Measurements from ENCODE around the gene GNB1L.

Gene GNB1L

DNA sequence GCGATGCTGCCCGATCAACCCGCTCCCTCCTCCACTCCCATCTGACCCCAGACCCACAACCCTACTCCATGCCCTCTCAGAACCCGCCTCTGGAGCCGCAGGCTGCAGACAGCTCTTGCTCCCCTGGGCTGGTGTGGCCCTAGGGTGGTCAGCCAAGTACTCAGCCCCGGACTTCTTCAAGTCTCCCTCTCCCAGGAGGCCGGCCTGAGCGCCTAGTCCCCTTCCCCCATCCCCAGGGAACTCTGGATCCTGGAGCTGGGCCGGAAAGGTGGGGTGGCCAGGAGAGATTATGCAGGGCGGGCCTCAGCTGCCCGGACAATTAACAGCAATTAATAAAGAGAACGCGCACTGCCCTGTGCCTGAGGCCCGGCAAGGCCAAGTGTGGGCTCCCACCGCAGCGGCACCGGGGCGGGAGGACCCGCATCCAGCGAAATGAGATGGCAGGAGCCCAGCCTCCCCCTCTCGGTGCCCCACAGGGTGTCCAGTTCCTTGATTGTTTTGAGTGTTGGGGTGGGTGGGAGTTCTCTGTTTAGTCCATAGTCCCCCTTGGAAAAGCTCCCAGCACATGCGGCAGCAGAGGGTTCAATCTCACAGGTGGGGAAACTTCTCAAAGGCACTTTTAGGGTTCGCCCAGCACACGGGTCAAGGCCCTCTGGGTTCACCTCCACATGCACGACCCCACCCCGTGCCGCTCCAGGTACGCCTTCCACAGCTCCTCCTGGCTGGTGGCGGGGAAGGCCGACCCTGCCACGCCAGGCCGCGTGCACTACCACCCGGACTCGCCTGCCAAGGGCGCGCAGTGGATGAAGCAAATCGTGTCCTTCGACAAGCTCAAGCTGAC, 91.0 kb downstream of the GNB1L start:
- TF ChIP-seq CTCF (IDR thresholded peaks at IDR 0.05; ENCODE audit: extremely low read depth, missing control alignments), result no peak
- no peak for DNase-seq (ENCODE audit: low spot score)

GRCh38 chr22:19762568-19763457, 91.9 kb downstream of the GNB1L start:
- no peak for DNase-seq (ENCODE audit: low spot score)
- no peak for TF ChIP-seq CTCF (IDR thresholded peaks at IDR 0.05; ENCODE audit: extremely low read depth, missing control alignments)

DNA sequence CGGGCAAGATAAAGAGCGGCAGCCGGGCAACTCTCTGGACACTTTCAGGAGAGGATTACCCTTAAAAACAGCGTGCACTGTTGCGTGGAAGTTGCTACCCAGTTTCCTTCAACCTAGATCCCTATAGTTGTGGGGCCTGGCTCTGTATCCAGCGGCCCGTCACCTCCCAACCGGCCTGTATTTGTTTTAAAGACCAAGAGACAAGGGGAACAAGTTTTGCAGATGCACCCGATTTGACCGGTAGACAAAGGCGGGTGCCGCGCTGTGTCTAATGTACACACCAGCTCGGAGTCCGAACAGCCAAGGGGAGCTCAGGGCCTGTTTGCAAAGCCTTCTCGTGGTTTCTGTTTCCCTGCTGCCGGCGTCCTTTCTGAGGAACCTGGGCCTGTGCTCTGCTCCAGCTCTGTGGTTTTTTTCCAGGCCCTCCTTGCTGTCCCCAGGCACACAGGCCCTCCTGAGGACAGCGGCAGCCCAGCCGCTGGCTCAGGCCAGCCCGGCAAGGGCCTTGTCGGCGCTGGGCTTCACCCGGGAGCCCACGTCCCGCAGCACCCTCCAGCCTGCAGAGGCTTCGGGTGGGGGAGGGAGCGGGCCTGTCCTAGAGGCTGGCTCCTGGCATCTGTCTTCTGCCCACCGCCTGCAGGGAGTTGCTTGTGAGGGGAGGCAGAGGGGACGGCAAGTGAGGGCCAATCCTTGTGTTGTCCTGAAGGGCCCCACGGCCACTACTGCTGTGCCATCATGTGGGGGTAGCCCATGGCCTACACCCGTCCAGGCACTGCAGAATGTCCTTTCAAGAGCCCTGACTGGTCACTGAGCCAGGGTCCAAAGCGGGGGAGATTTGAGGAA, 92.7 kb downstream of the GNB1L start:
- TF ChIP-seq CTCF (IDR thresholded peaks at IDR 0.05; ENCODE audit: extremely low read depth, missing control alignments), result no peak
- DNase-seq (ENCODE audit: low spot score), result no peak

DNA sequence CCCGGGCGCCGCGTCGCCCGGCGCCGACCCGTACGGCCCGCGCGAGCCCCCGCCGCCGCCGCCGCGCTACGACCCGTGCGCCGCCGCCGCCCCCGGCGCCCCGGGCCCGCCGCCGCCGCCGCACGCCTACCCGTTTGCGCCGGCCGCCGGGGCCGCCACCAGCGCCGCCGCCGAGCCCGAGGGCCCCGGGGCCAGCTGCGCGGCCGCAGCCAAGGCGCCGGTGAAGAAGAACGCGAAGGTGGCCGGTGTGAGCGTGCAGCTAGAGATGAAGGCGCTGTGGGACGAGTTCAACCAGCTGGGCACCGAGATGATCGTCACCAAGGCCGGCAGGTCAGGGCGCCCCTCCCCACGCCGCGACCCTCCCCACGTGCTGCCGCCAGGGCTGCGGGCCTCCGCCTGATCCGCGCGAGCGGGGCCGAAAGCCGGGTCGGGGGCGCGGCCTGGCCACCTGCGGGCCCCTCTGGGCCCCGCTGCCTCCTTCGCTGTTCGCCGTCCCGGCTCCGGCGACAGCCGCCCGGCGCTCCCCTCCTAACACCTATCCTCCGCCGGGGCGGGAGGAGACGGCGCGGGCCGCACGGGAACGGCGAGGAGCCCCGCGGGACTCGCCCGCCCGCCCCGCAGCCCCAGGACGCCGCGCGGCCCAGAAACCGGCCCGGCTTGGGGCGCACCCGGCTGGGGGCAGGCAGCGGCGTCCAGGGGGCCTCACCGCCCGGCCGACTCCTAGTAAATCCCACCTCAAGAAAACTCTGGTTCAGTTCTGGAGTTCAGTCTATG, 93.5 kb downstream of the GNB1L start:
- peak; percentile 60 for DNase-seq (ENCODE audit: low spot score)
- TF ChIP-seq CTCF (IDR thresholded peaks at IDR 0.05; ENCODE audit: extremely low read depth, missing control alignments), result no peak

DNA sequence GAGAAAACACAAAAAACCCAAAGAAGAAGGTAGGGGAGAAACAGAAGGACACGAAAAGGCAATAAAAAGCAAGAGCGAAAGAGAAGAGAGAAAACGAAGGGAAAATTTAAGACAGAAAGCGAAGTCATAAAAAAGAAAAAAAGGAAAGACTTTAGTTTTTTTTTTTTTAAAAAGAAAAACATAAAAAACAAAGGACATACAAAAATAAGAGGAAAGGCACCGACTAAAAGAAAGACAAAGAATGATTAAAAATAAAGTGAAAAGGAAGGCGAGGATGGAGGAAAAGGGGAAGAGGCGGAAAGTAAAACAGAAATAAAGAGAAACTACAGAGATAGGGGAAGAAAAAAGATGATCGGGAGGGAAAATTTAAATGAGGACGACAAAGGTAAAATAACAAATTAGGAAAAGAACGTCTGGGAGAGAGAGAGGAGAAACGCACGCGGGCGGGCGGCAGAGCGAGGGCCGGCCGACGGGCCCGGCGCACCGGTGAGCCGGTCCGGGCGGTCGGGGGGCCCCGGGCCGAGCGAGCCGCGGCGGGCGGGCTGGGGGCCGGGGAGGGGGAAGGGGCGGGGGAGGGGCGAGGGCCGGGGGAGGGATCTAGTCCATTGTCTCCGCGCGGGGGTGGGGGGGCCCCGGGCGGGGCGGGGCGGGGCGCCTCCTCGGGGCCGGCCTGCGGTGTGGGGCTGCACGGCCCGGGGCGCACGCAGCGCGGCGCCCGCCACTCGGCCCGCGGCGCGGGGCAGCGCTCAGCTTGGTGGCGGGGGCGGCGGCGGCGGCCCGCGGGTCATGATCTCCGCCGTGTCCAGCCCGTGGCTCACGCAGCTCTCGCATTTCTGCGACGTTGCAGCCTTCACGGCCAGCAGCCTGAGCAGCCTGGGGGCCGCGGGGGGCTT, 94.4 kb downstream of the GNB1L start, which contains the start of gene TBX1:
TSS of gene TBX1 (plus strand) at position 721 of the 893 bp plus-strand sequence. CDS start at position 787, 66 bp downstream.
- TF ChIP-seq CTCF (IDR thresholded peaks at IDR 0.05; ENCODE audit: extremely low read depth, missing control alignments), result no peak
- DNase-seq (ENCODE audit: low spot score), result peak; percentile 53

Data from GM20000 (cell line).